ENCODE measurements around the gene ATP6V0B. TPM values are rescaled to one million over a fixed set of nuclear protein-coding genes. Genes with fewer than 3 reads are reported as not detected.

The ATP6V0B gene
- total and polyA plus RNA-seq, 2 of the 13 experiments (the other 11 are each of a cell fraction or from before 2014, with no cell fraction given) = 157 to 161 TPM

- in situ Hi-C loops (cut with HindIII; ENCODE audit: extremely low pct_ligation_motif_present, low pct_unique_long_range_greater_than_20kb) (no loop called here), intact Hi-C loops (cut with micrococcal nuclease; ENCODE audit: unreplicated experiment) (no loop called here)
- ChIA-PET POLR2A (interaction anchor here (1.0 kb wide), 1 partner anchor 12 kb away, joined by 3 read pairs; the partner anchor contains the start of gene DPH2), CTCF (ENCODE audit: low intra/inter-chr PET ratio, low total read pairs) (no interaction called here)
- H2AFZ ChIP-seq (ENCODE audit: low read length) = no peak overlapping the region
- FAIRE-seq = no peak
- H3K27me3 ChIP-seq (ENCODE audit: control insufficient read depth in 1 of 2, insufficient read depth in 2 of 2, low read length in 2 of 2) = no peaks in the 10 kb centered on the region
- no peaks in the 10 kb centered on the region for H4K20me1 ChIP-seq (ENCODE audit: insufficient read depth, low read length)
- no peak for ATAC-seq
- 90% methylated on average over 7 of the region's 8 CpGs for WGBS (ENCODE audit: low lambda C conversion rate)
- no peak for DNase-seq (ENCODE audit: low spot score)
- H3K9me3 ChIP-seq (ENCODE audit: low read length) = no peaks in the 10 kb centered on the region
- peak overlapping the region; percentile 12; the same call in 1 of the 2 replicates for H3K4me2 ChIP-seq (ENCODE audit: low read depth, low read length)
- no peak overlapping the region for H3K4me3 ChIP-seq (replicated peaks in 1 of 3; ENCODE audit: insufficient read depth in 1 of 3, low read depth in 2 of 3, low read length in 3 of 3)
- BruUV-seq (replicated peaks) = no TSS peak
- peaks cover 17 to 40% of the 10 kb centered on the region in 2 experiments; a peak in 4 of 5 replicates for H3K36me3 ChIP-seq (replicated peaks in 1 of 2; ENCODE audit: control insufficient read depth in 1 of 2, insufficient read depth in 2 of 2, low read length in 2 of 2)
- no peak overlapping the region for H3K27ac ChIP-seq (ENCODE audit: extremely low read length, insufficient read depth, low read length)
- H3K4me1 ChIP-seq (ENCODE audit: insufficient read depth, low read length) = peaks cover 73% of the 10 kb centered on the region
- peaks cover 35% of the 10 kb centered on the region for H3K79me2 ChIP-seq (ENCODE audit: insufficient read depth, low read length)
- no peak overlapping the region for H3K9ac ChIP-seq (ENCODE audit: insufficient read depth, low read depth, low read length)
- TF ChIP-seq HOXA5 (CRISPR knock-in tag; IDR thresholded peaks at IDR 0.05) (no peak), JDP2 (CRISPR knock-in tag; IDR thresholded peaks at IDR 0.05; ENCODE audit: borderline replicate concordance) (no peak), ZNF605 (CRISPR knock-in tag; IDR thresholded peaks at IDR 0.05) (no peak), ZNF296 (CRISPR knock-in tag; conservative IDR thresholded peaks at IDR 0.05) (no peak), HES4 (CRISPR knock-in tag; IDR thresholded peaks at IDR 0.05; ENCODE audit: borderline replicate concordance) (no peak), HOXA3 (CRISPR knock-in tag; IDR thresholded peaks at IDR 0.05) (no peak), ZNF20 (CRISPR knock-in tag; IDR thresholded peaks at IDR 0.05) (no peak), ZNF230 (CRISPR knock-in tag; IDR thresholded peaks at IDR 0.05) (no peak), ZNF780A (CRISPR knock-in tag; IDR thresholded peaks at IDR 0.05) (no peak), NFE2L1 (CRISPR knock-in tag; IDR thresholded peaks at IDR 0.05; ENCODE audit: borderline replicate concordance) (no peak), U2AF1 (optimal IDR thresholded peaks at IDR 0.05; ENCODE audit: low read depth, low read length) (no peak), SNAPC2 (CRISPR knock-in tag; IDR thresholded peaks at IDR 0.05) (no peak)
- TF ChIP-seq, protein P1, sequence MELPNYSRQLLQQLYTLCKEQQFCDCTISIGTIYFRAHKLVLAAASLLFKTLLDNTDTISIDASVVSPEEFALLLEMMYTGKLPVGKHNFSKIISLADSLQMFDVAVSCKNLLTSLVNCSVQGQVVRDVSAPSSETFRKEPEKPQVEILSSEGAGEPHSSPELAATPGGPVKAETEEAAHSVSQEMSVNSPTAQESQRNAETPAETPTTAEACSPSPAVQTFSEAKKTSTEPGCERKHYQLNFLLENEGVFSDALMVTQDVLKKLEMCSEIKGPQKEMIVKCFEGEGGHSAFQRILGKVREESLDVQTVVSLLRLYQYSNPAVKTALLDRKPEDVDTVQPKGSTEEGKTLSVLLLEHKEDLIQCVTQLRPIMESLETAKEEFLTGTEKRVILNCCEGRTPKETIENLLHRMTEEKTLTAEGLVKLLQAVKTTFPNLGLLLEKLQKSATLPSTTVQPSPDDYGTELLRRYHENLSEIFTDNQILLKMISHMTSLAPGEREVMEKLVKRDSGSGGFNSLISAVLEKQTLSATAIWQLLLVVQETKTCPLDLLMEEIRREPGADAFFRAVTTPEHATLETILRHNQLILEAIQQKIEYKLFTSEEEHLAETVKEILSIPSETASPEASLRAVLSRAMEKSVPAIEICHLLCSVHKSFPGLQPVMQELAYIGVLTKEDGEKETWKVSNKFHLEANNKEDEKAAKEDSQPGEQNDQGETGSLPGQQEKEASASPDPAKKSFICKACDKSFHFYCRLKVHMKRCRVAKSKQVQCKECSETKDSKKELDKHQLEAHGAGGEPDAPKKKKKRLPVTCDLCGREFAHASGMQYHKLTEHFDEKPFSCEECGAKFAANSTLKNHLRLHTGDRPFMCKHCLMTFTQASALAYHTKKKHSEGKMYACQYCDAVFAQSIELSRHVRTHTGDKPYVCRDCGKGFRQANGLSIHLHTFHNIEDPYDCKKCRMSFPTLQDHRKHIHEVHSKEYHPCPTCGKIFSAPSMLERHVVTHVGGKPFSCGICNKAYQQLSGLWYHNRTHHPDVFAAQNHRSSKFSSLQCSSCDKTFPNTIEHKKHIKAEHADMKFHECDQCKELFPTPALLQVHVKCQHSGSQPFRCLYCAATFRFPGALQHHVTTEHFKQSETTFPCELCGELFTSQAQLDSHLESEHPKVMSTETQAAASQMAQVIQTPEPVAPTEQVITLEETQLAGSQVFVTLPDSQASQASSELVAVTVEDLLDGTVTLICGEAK (IDR thresholded peaks at IDR 0.05) = no peak
- TF ChIP-seq, protein P1 (CRISPR knock-in tag; IDR thresholded peaks at IDR 0.05) = no peak
- TF ChIP-seq, protein P2, sequence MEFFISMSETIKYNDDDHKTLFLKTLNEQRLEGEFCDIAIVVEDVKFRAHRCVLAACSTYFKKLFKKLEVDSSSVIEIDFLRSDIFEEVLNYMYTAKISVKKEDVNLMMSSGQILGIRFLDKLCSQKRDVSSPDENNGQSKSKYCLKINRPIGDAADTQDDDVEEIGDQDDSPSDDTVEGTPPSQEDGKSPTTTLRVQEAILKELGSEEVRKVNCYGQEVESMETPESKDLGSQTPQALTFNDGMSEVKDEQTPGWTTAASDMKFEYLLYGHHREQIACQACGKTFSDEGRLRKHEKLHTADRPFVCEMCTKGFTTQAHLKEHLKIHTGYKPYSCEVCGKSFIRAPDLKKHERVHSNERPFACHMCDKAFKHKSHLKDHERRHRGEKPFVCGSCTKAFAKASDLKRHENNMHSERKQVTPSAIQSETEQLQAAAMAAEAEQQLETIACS (CRISPR knock-in tag; IDR thresholded peaks at IDR 0.05) = no peak
These were observed 7.5 kb downstream of the ATP6V0B start for GRCh38 chr1:43982241-43982640.

Measured in HepG2 (cell line).